Ovary (tissue), 9 donors: Measurements from ENCODE around the gene VWCE. TPM values are rescaled to one million over a fixed set of nuclear protein-coding genes. Genes with fewer than 3 reads are reported as not detected.
"Not testable (repeated sequence)": the region's sequence is repeated elsewhere in the genome, so short reads cannot be mapped to it uniquely, and the experiment has no call there.

Source experiments
- DNase-seq, 5 donors: peaks; one replicate each; pipeline ENCODE4 v3.0.0-alpha.2; 2019 to 2020
- H3K27ac ChIP-seq, 2 donors: fragments of 200-600 bp; one replicate each; pipeline versions ENCODE4 v1.5.1 to v1.8.0; 2019 to 2022
- H3K27me3 ChIP-seq: fragments of 200-600 bp; one replicate; pipeline ENCODE4 v1.8.0; 2022
- H3K36me3 ChIP-seq: fragments of 200-600 bp; sonication (generic); one replicate; pipeline ENCODE4 v1.5.1; 2019
- H3K4me1 ChIP-seq: one replicate; pipeline ENCODE4 v1.8.1; 2013; ENCODE audit warnings: mild to moderate bottlenecking, moderate library complexity; ENCODE audit not compliant: insufficient read depth
- H3K4me3 ChIP-seq: fragments of 200-600 bp; sonication (generic); one replicate; pipeline ENCODE4 v1.5.1; 2017
- H3K9me3 ChIP-seq, 2 donors: fragments of 200-600 bp in 1 of 2; sonication (generic) in 1 of 2; one replicate each; pipeline versions ENCODE4 v1.5.1 to v1.8.1; 2013 to 2019; ENCODE audit warnings: mild to moderate bottlenecking in 1 of 2, moderate library complexity in 1 of 2
- EP300 ChIP-seq: sonication (generic); formaldehyde crosslinking; IDR thresholded peaks from one replicate; pipeline ENCODE4 v1.6.1; 2017; ENCODE audit warnings: antibody characterized with exemption
- POLR2A ChIP-seq: fragments of 450-650 bp; IDR thresholded peaks from one replicate; pipeline ENCODE4 v1.6.1; 2017; ENCODE audit warnings: antibody characterized with exemption, mild to moderate bottlenecking, moderate library complexity
- WGBS, 3 donors: extraction: QIAGEN DNeasy Blood & Tissue Kit in 1 of 3; methylation state at CpG; one replicate each; pipeline versions ENCODE4 v1.1.5 to v1.1.7; 2013 to 2017; 5-methylcytosine and 5-hydroxymethylcytosine counted together
- intact Hi-C, 4 donors: fragments of 100-400 bp; cut with DNase I; formaldehyde crosslinking; loops; one replicate each; pipeline versions ENCODE4 v1.11.0 to v1.15.1; 2022 to 2023
- polyA plus RNA-seq, 2 donors: library from polyadenylated mRNA; stranded (reverse); fragments of 200-250 nt in 1 of 2; fragments of 350-450 nt in 1 of 2; fragmentation: Illumina TruSeq in 1 of 2; extraction: RNeasy Lipid Tissue Mini Kit (QIAGEN cat#74804) in 1 of 2; gene quantifications; one replicate each; pipeline ENCODE4 v1.2.3, GENCODE V29; 2013 to 2014
- total RNA-seq, 7 donors: library from RNA; depleted of rRNA in 2 of 7; stranded (reverse); fragments of >200 nt in 2 of 7; fragmentation: NEBNext Ultra II Directional in 3 of 7; extraction: Animal tissue kit (Norgen Biotek cat#: 25700) in 3 of 7; gene quantifications; one replicate each; pipeline versions ENCODE4 v1.1.0 to v1.2.4, GENCODE V29; 2016 to 2023
- TF ChIP-seq, protein P1 (sequence below), 3 donors: fragments of 450-650 bp in 2 of 3; fragments of 200-600 bp in 1 of 3; IDR thresholded peaks; one replicate each; pipeline versions ENCODE4 v1.5.1 to v1.8.0; 2016 to 2022; ENCODE audit warnings: antibody characterized with exemption in 3 of 3, mild to moderate bottlenecking in 1 of 3
- donor health status: DM: no; HTN: no; CAD: no; lungs with moderate emphysema.
- donor health status: DM: no; HTN: no; CAD: no.
- donor health status: Bipolar disorder and iron deficiency.
- donor health status: DM: yes; HTN: yes; CAD: no.
- donor health status: DM: no; HTN: no; CAD: no.
- donor health status: DM: yes; HTN: yes; CAD: no.

VWCE gene
- total and polyA plus RNA-seq, 9 donors, result 1.9 to 39.9 (median 11.9) TPM

DNA sequence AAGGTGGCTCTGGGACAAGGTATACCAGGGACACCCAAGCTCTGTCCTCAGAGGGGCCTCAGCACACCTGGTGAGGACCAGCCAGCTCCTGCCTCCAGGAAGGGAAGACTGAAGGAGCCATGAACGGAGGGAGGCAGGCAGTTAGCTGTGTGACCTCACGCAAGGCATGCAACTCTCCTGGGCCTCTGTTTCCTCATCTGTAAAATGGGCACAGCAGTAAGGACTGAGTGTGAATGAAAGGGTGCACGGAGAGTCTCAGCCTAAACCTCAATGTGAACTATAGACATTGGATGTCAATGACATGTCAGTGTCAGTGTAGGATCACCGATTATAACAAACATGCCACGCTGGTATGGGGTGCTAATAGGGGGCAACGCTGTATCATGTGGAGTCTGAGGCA is 35.8 kb downstream of the VWCE start:
- H3K9me3 ChIP-seq, result no peaks in the 10 kb centered on the region
- H3K4me3 ChIP-seq, result no peak overlapping the region
- no peaks in the 10 kb centered on the region for H3K4me1 ChIP-seq
- H3K36me3 ChIP-seq, result no peaks in the 10 kb centered on the region
- no peak overlapping the region for H3K27ac ChIP-seq
- TF ChIP-seq, protein P1, sequence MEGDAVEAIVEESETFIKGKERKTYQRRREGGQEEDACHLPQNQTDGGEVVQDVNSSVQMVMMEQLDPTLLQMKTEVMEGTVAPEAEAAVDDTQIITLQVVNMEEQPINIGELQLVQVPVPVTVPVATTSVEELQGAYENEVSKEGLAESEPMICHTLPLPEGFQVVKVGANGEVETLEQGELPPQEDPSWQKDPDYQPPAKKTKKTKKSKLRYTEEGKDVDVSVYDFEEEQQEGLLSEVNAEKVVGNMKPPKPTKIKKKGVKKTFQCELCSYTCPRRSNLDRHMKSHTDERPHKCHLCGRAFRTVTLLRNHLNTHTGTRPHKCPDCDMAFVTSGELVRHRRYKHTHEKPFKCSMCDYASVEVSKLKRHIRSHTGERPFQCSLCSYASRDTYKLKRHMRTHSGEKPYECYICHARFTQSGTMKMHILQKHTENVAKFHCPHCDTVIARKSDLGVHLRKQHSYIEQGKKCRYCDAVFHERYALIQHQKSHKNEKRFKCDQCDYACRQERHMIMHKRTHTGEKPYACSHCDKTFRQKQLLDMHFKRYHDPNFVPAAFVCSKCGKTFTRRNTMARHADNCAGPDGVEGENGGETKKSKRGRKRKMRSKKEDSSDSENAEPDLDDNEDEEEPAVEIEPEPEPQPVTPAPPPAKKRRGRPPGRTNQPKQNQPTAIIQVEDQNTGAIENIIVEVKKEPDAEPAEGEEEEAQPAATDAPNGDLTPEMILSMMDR (IDR thresholded peaks at IDR 0.05), result no peak
- no peak for TF ChIP-seq EP300
- no peak for TF ChIP-seq POLR2A
- no peaks in the 10 kb centered on the region for H3K27me3 ChIP-seq
- intact Hi-C loops, result loop anchor here in 2 of 4 donors (10.0 kb wide), 2 partner anchors 125 to 135 kb away; partner anchors contain the start of gene TMEM216 (in 1 of the 2)
- WGBS, 3 donors, result 92 to 97% (median 95%) methylated on average over 6 of the region's 6 CpGs
- no peak for DNase-seq

- no peak for TF ChIP-seq EP300
- TF ChIP-seq POLR2A, result no peak
- TF ChIP-seq, protein P1 (IDR thresholded peaks at IDR 0.05), result no peak
- intact Hi-C loops, result loop anchor here in 2 of 4 donors (10.0 kb wide), 2 partner anchors 126 to 136 kb away; partner anchors contain the start of gene TMEM216 (in 1 of the 2)
- 86 to 91% (median 91%) methylated on average over 9 of the region's 9 CpGs for WGBS, 3 donors
- DNase-seq, result no peak
- no peak overlapping the region for H3K27ac ChIP-seq
- H3K9me3 ChIP-seq, result no peaks in the 10 kb centered on the region
- no peaks in the 10 kb centered on the region for H3K36me3 ChIP-seq
- no peaks in the 10 kb centered on the region for H3K27me3 ChIP-seq
- no peak overlapping the region for H3K4me3 ChIP-seq
- H3K4me1 ChIP-seq, result no peaks in the 10 kb centered on the region
These were observed 36.6 kb downstream of the VWCE start for GRCh38 chr11:61258546-61258945.

DNA sequence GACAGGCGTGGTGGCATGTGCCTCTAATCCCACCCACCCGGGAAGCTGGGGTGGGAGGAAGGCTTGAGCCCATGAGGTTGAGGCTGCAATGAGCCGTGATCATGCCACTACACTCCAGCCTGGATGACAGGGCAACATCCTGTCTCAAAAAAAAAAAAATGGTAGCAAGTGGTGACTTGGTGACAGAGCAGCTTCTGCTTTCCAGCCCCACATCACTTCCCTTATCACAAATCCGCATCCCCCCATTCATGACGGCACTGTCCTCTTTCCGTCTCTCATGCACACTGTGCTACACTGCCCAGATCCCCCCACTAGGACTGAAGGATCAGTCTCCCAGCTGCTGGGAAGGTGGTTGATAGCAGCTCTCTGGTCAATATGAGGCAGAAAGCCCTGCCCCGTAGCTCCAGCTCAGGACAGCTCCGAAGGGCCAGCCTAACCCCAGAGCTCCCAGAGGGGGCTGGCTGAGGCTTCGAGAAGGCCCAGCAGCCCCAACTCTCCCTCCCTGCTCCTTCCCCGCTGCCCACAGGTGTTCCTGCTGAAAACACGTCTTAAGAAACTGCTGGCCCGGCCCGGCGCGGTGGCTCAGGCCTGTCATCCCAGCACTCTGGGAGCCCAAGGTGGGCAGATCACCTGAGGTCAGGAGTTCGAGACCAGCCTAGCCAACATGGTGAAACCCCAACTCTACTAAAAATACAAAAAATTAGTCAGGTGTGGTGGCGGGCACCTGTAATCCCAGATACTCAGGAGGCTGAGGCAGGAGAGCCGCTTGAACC is 38.2 kb downstream of the VWCE start:
- TF ChIP-seq POLR2A, result no peak
- TF ChIP-seq, protein P1 (IDR thresholded peaks at IDR 0.05), result no peak
- TF ChIP-seq EP300, result no peak
- intact Hi-C loops, result loop anchor here in 2 of 4 donors (10.0 kb wide), 2 partner anchors 128 to 138 kb away; partner anchors contain the start of gene TMEM216 (in 1 of the 2)
- H3K4me1 ChIP-seq, result no peaks in the 10 kb centered on the region

DNA sequence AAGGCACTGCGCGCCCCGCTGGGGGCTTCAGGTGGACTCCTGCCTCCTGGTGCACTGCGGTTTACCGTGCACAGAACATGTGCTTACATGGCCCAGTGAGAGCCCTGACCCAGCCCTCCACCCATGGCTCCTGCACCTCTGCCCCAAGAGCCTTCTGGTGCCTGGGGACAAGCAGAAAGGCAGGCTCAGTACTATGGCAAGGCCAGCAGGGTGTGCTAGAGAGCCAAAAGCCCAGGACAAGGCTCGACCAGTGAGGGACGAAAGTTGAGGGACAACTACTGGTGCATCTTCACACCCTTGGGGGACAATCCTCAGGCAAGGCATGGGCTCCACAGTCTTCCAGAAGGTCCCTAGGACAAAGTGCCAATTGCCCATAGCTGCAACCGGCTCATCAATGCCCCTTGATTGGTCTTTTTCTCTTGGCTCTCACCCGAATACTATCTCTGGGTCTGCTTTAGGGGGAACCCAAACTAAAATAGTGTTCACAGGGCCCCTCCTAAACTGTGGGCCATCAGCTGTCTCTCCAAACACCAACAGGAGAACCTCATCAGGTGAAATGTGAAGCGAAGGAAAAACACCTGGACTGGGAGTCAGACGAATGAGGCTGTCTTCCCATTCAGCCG is 40.6 kb downstream of the VWCE start:
- Histone ChIP-seq H3K36me3 (no peaks in the 10 kb centered on the region), H3K27ac (no peak overlapping the region), H3K4me1 (peaks cover 2% of the 10 kb centered on the region), H3K4me3 (no peak overlapping the region), H3K27me3 (no peaks in the 10 kb centered on the region), H3K9me3 (no peaks in the 10 kb centered on the region)
- peak; percentile 48 to 71 (median 65) for DNase-seq
- intact Hi-C loops, result loop anchor here in 2 of 4 donors (10.0 kb wide), 2 partner anchors 130 to 140 kb away; partner anchors contain the start of gene TMEM216 (in 1 of the 2)
- WGBS, 3 donors, result 59 to 65% (median 61%) methylated on average over 12 of the region's 12 CpGs
- TF ChIP-seq POLR2A (no peak), EP300 (no peak)
- TF ChIP-seq, protein P1 (IDR thresholded peaks at IDR 0.05), result peak; percentile 58 to 67 (median 59)

More for the DNA sequence above, 38.2 kb downstream of the VWCE start:
- 92 to 96% (median 93%) methylated on average over 18 of the region's 18 CpGs for WGBS, 3 donors
- H3K4me3 ChIP-seq, result no peak overlapping the region
- H3K27ac ChIP-seq, result no peak overlapping the region
- DNase-seq, result no peak
- no peaks in the 10 kb centered on the region for H3K27me3 ChIP-seq
- H3K9me3 ChIP-seq, result no peaks in the 10 kb centered on the region
- H3K36me3 ChIP-seq, result no peaks in the 10 kb centered on the region

GRCh38 chr11:61252332-61252731 is 42.8 kb downstream of the VWCE start:
- not testable (repeated sequence) for H3K9me3 ChIP-seq, H3K27me3 ChIP-seq, H3K27ac ChIP-seq, H3K4me1 ChIP-seq, H3K36me3 ChIP-seq, H3K4me3 ChIP-seq, DNase-seq
- 50 to 76% (median 69%) methylated on average over 1 of the region's 1 CpG for WGBS, 3 donors
- intact Hi-C loops, result loop anchor here in 2 of 4 donors (10.0 kb wide), 2 partner anchors 132 to 142 kb away; partner anchors contain the start of gene TMEM216 (in 1 of the 2)

DNA sequence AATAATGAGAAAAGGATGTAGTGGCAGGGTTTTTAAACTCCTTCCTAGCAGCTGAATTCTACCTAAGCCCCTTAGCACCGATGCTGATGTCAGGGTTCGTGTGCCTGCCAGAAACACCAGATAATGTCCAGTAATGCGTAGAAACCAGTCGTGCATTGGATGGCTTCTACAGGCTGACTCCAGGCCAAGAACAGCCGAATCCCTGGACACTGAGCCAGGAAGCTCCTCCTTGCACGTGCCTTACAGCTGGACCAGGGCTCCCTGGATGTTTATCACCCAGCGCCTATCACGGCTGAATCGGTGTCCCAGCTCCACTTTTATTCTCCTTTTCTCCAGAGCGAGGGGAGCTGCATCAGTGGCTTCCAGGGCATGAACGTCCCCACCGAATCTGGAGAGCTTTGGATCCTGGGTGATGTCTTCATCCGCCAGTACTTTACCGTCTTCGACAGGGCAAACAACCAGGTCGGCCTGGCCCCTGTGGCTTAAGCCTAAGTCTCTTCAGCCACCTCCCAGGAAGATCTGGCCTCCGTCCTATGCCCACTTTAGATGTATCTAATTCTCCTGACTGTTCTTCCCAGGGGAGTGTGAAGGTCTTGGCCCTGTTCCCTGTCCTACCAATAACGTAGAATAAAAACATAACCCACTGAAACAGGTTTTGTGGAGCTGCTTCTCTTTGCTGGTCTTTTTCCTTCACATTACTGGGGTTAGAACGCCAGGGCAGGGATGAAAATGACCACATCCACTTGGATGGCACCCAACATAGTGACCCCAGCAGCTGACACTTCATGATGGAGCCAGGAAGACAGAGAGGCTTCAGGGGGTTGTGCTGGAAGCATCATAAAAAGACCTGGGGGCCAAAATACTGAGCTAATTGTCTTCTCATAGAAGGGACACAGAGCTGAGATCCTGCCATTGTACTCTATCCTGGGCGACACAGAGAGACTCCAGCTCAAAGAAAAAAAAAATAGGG is 44.0 kb downstream of the VWCE start:
- intact Hi-C loops, result loop anchor here in 2 of 4 donors (10.0 kb wide), 2 partner anchors 134 to 144 kb away; partner anchors contain the start of gene TMEM216 (in 1 of the 2)
- not testable (repeated sequence) for H3K27me3 ChIP-seq
- WGBS, 3 donors, result 25 to 37% (median 34%) methylated on average over 20 of the region's 20 CpGs

More for the DNA sequence above, 44.0 kb downstream of the VWCE start:
- H3K36me3 ChIP-seq, H3K4me1 ChIP-seq, H3K4me3 ChIP-seq, H3K9me3 ChIP-seq, H3K27ac ChIP-seq: not testable (repeated sequence)
- DNase-seq, result peak; percentile 54 to 82 (median 57)
